Stimulated activated CD4-positive, alpha-beta T cell treated with anti-CD3 and anti-CD28 coated beads, Interleukin-4, amount 100 ng/mL, for 48 hours (primary cell): ENCODE data around the gene GPATCH11.

ENCODE experiments used
- DNase-seq, 2 donors: peaks; one replicate each; pipeline ENCODE4 v3.0.0-alpha.2; 2020; ENCODE audit warnings: low read depth in 2 of 2

The GPATCH11 gene

DNA sequence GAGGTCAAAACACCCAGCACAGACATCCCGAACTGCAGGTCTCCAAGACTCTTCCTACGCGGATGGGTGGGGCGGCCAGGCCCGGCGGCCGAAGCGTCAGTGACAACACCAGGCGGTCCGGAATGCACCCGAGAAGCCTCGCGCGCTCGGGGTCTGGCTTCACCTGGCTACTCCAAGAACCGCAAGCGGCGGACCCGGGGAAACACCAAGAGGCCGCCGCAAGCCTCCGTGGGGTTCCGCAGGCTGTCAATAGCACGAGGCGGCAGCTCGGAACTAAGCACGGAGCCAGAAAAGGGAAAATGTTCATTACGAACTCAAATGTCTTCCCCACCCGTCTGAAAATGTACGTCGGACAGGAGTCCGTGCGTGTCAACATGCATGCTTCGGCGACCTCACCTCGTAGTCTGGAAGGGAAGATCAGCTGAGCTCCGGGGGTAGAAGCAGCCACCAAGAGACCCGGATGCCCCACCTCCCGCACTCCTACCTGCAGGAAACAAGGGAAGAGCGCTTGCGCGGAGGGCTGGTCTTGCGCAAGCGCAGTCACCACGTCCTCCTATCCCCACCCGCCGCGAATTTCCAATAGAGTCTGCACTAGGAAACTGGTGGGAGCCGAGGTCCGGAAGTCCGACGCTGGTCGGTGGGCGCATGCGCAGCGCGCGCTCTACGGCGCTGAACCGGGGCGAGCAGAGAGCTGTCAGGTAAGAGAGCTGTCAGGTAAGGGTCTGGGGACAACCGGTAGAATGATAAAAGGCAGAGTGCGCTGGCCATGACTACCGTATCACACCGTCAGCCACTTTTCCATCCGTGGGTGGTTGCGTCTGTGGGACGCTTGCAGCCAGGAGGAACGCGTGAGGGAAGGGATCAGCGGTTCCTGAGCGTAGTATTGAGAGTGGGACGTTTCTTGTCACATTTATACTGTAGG lies at the start of gene GPATCH11, which contains the start of gene HEATR5B:
TSS of gene GPATCH11 (plus strand) at position 646 of the 922 bp plus-strand sequence. CDS start 3,864 bp downstream, outside the sequence.
TSS of gene HEATR5B (minus strand) at position 500 of the 922 bp plus-strand sequence. CDS start 958 bp downstream, outside the sequence.
- peak; percentile 83 to 89 for DNase-seq

DNA sequence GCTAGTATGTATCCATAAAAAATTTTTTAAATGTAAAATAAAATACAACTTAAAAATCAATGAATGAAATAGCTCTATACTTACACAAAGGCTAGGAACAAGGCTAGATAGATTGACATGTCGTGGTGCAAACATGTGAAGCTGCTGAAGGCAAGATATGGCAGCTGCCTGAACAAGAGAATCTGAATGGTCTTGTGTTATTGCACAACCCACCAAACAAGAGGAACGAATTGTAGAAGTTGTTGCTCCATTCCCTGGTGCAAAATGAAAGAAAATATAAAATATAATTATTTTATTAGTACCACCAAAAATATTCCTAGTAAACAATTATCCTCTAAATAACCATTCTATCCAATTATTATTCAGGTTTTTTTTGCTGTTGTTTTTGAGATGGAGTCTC lies 46.5 kb upstream of the GPATCH11 start:
- no peak for DNase-seq

DNA sequence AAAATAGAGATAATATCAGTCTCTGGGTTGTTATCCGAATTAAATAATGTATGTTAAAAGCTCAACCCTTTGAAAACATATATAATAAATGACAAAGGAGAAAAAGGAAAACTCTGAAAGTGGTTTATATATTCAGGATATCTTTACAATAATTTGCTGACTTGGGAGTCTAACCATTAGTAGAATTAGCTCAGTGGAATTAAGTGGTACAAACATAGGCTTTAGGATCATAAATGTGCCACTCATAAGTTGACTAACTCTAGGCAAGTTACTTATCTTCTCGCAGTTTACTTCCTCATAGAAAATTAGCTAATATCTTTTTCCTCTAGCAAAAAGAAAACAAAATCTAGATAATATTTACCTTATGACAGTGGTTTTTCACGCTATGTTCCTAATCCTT lies 44.7 kb upstream of the GPATCH11 start:
- no peak for DNase-seq

DNA sequence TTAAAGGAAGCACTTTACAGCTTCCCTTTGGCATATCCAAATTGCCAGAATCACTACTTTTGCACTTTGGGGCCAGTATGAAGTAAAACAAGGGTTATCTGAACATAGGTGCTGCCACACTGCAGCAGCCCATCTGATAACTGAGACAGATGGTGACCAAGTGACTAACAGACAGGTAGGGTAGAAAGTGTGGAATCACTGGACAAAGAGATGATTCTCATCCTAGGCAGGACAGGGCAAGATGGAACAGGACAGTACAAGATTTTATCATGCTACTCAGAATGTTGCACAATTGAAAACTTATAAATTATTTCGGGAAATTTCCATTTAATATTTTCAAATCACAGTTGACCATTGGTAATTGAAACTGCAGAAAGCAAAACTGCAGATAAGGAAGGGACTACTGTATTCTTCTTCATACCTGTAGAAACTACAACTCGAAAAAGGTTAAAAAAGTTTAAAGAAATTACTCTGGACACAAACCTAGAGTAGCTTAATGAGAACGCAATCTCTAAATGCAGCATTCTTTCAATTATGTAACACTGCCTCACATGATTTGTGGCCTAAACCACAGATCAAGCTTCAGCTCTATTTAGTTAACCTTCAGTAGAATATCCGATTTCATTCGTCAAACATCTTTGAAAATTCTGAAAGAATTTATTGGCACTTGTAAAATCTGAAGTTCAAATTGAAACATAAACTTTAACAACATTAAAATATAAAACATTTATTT lies 31.6 kb upstream of the GPATCH11 start:
- no peak for DNase-seq

DNA sequence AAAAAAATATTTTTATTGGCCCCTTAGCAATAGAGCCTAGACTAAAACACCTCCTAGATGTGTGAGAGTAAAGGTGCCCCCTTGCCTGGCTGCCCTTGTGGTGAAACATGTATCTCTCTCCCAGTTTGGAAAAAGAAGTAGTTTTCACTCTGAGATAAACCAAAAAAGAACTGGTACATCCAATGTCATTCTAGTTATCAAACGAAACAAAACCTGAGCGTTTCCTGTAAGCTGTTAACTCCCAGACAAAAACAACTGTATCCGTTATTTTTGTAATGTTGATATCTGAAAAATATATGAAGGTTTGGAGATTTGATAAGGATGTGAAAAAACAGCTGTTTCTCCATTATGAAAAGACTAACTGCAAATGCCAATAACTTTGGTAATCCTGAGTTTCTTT lies 24.5 kb upstream of the GPATCH11 start:
- DNase-seq = no peak

DNA sequence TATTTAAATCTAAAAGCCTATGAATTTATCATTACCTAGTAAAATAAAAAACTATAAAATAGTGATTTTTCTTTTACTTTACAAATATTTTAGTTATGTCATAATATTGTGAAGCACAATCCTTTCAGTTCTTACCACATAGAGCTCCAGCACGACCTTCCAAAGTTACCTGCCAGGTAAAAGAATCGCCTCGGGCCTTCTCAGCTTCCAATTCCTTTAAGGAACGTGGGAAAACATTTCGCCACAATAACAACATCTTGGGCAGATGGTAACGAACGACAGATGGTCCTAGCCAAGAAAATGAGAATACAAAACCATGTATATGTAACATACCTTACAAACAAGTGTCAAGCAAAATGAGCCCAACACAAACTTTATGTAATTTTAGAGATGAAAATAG lies 23.9 kb upstream of the GPATCH11 start:
- DNase-seq = no peak

DNA sequence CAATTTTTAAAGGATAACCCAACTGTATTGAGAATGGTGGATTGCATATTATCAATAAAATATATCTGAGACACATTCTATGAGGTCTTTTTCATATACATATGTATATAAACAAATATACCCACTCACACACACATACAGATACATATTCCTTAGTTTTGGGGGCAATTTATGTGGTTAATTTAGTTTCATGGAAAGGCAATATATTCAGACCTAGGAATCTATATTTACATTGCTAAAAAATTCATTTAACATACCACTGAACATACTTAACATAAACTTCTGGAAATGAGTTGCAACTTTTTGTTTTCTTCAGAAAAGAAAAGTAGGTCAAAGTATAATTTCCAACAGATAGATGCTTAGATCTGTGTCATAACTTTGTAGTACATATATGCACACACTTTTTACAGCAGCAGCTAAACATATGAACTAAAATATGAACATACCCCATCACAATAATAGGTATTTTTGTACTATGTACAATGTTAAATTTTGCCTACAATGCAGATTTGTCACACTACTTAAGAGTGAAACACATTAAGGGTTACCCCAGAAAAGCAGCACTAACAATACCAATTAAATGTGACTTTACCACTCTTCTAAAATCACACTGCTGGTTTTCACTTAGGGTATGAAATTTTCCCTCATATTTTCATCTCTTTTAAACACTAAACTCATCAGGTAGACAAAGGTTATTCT lies 23.2 kb upstream of the GPATCH11 start:
- no peak for DNase-seq

DNA sequence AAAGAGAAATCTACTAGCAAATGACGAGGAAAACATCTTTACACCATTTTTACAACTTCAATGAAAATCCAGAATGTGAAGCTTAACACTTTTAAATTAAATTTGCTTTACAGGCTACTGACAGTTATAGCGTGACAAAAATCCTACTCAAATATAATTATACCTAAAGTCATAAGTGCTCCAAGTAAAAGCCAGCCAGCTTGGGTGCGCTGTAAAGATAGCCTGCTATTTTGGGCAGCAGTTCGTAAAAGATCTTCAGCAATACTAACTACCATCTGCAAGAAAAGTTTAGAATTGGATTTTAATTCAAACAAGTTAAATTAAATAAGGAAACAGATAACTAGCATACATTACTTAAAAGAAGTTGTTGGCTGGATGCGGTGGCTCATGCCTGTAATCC lies 22.5 kb upstream of the GPATCH11 start:
- no peak for DNase-seq

DNA sequence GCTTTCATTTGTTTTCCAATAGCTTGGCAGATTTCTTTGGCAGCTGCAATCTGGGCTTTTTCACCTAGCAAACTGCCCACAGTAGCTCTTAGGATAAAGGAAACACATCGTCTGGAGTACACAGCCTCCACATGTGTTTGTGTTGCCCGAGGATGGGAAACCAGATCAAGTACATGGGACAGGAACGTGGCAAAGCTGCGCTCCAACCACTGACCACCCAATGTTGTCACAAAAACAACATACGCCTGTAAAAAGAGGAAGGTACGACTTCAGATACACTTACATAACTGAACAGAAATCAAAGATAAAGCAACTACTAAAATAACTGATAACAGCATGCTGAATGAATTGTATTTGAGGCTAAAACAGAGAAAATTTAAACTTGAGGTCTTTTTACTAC lies 15.6 kb upstream of the GPATCH11 start:
- DNase-seq = no peak

DNA sequence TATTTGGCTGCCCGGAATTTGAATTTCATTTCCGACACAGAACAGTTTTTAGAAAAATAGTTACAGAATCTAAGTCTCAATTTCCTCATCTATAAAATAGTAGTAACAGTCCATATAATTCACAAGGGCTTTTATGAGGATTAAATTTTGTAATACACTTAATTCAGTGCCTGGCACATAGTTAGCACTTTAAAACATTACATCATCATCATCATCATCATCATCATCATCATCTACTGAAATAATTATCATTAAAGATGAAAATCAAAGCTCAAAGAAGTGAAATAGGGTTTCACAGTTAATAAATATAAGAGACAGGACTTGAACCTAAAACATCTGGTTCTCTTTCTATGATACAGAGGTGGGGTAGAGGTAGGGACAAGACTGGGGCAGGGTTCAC lies 13.4 kb upstream of the GPATCH11 start:
- no peak for DNase-seq

DNA sequence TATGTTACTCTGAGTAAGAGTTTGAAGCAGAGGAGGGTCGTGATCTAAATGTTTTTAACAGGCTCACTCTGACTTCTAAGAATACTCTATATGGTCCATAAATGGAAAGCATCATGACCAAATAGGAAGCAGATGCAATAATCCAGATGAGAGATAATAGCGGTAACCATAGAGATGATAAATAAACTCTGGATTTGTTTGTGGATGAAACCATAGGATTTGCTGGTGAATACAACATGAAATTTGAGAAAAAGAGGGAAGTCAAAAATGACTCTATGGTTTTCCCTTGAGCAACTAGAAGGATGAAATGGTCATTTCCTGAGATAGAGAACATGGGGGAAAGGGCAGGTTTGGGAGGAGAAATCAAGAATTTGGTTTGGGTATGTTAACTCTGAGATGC lies 4.1 kb upstream of the GPATCH11 start:
- no peak for DNase-seq

DNA sequence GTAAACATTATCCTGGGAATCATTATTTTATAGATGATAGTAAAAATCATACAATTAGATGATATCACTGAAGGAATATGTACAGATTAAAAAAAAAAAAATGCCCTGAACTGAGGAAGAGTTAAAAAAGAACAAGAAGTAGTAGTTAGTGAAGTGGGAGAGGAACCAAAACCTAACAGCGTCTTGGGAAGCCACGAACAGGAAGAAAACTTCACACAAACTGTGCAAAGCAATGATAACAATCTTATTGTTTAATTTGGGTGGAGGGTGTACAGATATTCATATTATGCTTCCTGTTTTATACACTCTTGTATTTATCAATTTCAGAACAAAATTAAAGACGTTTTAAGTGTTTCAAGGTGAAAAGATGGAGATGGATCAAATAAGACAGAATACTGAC lies 3.6 kb upstream of the GPATCH11 start:
- DNase-seq = no peak

DNA sequence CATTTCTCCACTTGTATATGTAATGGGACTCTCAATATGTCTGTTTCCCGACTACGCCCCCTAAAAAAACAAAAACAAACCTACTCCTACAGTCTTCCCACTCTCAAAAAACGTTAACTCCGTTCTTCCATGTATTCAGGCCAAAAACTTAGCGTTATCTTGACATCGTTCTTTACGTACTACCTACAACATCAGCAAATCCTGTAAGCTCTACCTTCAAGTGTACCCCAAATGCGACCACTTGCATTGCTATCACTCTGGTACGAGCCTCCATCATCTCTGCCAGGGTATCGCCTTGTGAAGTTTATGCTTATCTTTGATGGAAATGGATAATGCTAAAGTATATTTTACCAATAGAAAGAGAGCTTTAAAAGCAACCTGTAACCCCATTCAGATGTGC lies 479 bp downstream of the GPATCH11 start:
- no peak for DNase-seq

DNA sequence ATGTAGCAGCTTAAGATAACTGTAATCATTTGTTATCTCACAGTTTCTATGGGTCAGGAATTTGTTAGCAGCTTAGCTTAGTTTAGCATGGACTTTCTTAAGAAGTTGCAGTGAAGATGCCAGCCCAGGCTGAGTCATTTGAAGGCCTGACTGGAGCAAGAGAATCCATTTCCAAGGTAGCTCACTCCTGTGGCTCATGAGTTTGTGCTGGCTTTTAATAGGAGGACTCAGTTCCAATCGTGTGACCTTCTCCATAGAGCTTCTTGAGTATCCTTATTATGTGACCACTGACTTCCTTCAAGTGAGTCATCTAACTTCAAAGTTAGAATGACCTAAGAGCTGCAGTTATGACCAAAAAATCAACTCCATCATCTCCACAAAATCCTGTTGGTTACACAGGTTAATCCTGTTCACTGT lies 1.4 kb downstream of the GPATCH11 start:
- no peak for DNase-seq

DNA sequence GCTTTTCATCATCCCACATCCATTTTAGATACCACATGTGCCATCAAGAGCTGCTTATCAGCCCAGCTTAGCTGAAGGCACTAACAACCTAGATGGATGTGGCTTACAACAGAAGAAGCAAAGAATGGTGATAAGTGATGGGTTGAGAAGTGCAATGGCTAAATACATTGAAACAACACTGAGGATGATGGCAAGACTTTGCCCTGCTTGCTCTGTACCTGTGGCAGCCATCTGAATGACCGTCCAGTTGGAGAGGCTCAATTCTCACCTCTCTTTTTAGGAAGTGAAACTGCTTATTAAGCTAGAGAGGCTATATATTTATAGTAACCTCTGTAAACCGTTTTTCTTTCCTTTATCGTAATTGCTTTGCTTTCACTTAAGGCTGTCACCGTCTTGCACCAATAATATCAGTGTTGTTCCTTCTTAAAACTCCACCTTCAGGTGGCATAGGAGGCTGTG lies 5.7 kb downstream of the GPATCH11 start:
- DNase-seq = no peak

DNA sequence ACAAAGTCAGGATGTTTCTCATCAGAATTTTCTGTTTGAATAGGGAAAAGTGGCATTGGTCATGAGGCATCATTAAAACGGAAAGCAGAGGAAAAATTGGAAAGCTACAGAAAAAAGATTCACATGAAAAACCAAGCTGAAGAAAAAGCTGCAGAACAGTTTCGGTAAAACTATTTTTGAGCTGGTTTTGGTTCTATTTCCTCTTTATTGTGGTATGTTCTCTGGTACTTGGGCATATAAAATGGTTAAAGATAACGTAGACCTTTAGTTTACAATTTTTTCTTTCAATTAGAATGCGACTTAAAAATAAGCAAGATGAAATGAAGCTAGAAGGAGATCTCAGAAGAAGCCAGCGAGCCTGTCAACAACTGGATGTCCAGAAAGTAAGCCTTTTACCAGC lies 7.6 kb downstream of the GPATCH11 start:
- no peak for DNase-seq

DNA sequence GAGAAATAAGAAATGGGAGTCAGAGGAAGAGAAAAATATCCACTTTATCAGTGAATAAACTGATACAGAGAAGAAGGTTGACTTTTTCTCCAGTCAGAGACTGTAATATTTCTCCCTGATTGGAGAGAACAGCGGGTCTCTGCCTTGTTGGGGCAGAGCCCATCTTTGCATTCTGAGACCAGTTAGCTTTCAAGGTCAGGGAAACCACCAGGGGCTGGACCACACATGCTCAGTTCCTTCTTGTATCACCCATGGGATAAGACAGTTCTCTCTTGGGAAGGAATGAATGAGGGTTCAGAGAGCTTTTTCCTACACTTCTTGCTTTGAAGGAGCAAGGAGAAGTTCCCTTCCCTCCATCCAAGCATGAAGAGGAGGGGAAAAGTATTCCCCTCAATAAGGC lies 12.2 kb downstream of the GPATCH11 start:
- no peak for DNase-seq

DNA sequence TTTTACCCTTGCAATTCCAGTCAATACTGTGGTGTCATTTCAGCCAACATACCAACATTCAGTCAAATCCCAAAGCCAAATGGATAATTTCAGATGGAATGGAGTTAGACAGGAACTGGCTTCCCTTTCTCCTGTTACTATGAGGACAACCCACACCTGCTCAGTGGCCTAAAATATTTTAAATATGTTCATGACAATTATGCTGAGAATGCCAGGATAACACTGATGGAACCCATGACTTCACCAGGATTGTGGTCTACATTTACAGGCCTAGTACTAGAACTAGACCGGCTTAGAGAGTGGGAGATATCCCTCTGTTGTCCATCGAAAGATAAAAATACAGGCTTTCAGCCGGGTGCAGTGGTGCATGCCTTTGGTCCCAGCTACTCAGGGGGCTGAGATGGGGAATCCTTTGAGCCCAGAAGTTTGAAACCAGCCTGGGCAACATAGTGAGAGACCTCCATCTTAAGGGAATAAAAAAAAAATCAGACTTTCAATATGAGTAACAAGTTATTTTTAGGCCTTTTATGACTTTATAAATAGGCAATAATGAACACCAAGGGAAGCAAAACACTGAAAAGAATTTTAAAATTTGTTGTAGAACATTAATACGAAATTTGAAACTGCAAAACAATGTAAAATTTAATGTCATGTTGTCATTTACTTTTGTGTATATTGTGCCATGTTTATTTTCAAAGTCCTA lies 14.2 kb downstream of the GPATCH11 start:
- DNase-seq = no peak

DNA sequence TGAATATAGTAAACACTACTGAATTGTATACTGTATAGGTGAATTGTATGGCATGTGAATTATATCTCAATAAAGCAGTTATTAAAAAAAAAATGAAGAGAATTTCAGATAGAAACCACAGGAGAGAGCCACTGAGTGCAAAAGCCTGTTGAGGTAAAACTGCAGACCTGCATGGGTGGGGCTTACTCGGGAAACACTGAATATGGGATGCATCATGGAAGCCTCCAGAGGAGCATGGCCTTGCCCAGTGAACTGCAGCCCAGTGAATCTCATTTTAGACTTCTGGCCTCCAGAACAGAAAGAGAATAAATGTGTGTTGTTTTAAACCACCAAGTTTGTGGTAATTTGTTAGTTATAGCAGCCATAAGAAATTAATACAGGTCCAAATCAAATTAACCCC lies 15.7 kb downstream of the GPATCH11 start:
- DNase-seq = no peak

DNA sequence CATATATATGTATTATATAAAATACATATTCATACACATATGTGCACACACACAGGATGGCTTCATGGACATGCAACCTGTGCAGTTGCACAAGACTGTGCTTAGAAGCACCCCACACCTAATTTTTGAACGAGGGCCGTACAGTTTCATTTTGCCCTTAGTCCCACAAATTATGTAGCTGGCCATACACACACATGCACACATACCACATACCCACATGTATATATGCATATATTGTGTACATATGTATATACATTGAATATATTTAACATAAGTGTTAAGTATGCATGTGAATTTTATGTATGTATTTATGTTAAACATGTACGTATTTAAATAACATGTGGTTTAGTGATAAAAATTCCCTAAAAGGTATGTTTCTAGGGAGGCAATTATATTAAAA lies 18.3 kb downstream of the GPATCH11 start:
- no peak for DNase-seq

DNA sequence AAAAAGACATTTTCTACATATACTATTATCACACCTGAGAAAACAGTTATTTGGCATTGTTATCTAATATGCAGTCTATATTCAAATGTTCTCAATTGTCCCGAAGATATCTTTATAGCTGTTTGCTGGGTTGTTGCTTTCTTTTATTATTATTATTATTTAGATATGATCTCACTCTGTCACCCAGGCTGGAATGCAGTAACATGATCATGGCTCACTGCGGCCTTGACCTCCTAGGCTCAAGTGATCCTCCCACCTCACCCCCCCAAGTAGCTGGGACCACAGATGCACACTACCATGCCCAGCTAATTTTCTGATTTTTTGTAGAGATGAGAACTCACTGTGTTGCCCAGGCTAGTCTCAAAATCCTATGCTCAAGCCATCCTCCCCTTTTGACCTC lies 19.9 kb downstream of the GPATCH11 start:
- no peak for DNase-seq

DNA sequence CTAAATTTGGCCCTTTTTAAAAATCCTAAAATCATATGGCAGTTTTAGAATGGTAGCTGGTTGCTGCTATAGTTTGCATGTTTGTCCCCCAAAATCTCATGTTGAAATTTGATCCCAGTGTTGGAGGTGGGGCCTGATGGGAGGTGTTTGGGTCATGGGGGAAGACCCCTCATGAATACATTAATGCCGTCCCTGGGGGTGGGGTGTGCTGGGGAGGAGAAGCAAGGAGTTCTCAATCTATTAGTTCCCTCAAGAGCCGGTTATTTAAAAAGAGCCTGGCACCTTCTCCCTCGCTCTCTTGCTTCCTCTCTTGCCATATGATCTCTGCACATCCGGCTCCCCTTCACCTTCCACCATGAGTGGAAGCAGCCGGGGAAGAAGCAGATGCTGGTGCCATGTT lies 20.8 kb downstream of the GPATCH11 start:
- DNase-seq = no peak
